HG03108 (cell line): ENCODE measurements around the gene DAB2IP.

Experiments
- ATAC-seq: cut with Tn5 transposase; IDR thresholded peaks from one replicate; pipeline ENCODE4 v1.9.1; 2021; ENCODE audit warnings: moderate library complexity; ENCODE audit not compliant: unreplicated experiment

Gene DAB2IP

DNA sequence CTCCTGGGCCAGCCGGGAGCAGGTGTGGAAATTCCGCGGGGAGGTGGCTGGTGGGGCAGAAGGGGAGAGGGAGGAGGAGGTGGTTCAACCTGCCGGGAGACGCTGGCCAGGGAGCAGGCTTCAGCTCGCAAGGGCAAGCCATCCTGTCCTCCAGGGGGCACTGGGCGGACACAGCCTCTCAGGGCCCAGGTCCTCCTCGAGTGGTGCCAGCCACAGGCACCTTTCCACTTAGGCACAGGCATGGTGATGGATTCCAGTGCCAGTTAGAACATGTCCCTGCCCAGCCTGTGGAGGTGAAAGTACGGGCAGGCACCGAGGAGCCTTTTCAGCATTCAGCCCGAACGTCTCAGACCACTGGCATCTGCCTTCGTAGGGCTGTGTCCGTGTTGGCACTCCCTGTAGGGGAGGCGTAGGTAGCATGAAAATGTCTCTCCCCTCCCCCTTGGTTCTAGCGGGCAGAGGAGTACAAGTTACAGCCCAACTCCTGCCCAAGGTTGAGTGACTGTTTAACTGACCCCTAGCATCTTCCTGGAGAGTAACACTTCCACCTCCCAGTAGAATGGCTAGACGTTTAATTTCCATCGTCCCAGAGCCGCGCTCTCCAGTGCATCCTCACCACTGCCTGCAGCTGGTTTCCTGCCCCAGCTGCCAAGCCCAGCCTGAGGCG lies 48.9 kb downstream of the DAB2IP start:
- ATAC-seq: no peak

DNA sequence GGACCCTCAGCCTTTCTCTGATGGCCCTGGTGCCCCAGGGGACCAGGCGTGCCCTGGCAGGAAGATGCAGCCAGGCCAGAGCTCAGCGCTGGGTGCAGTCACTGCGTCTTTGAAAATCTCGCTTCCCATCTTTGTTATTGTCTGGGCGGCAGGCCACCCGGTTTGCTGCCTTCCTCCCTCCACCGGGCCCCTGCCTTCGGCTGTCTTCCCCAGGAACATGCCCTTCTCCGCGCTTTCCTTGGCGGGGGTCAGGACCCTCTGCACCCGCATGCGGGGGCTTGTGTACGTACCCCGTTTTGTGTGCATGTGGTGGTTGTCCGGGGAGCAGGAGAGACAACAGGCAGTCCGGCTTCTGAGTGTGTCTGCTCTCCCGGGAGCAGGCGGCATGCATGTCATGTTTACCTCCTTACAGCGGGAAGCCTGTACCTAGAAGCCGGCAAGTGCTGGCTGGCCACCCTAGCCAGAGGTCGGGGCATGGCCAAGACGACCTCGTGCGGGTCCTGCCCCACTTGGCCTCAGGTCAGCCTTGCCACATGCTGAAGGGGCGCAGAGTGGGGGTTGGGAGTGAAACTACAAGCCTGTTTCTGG lies 49.5 kb downstream of the DAB2IP start:
- no peak for ATAC-seq

DNA sequence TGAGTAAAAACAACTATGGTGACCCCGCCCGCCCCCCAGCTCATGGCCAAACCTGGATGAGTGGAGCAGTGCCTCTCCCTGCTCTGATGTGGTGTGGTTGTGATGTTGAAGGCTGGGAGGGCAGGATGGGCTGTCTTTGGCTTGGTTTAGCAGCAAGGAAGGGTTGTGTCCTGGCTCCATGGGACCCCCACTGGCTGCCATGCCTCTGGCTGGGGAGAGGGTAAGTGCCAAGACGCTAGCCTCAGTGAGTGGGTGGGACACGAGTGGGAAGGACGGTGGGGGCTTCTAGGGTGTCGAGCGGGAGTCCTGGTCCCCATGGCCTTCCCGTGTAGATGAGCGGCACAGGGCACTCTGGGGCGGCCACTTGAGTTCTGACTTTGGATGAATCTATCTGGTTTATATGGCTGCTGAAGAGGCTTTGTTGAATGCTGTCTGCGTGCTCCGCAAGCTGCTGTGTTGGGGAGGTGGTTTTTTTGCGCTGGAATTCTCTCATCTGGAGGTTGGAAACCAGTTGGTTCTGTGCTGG lies 50.4 kb downstream of the DAB2IP start:
- no peak for ATAC-seq

GRCh38 chr9:121703014-121703734 lies 51.7 kb downstream of the DAB2IP start:
- no peak for ATAC-seq

DNA sequence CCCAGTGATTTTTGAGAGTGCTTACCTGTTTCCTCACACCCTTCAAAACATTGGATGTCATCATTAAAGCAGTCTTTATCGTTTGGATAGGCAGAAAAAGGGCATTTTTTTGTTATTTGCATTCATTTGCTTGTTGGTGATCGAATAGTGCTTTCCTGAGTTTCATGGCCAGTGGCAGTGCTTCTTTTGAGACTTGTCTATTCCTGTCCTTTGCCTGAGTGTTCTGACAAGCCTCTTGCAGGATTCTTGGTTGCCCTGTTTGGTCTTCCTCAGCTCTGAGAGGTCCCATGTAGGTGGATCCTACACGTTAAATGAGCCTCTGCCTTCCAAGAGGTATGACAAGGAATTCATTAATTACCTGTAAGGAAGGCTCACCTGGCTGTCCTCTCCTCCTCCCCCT lies 52.8 kb downstream of the DAB2IP start:
- no peak for ATAC-seq

GRCh38 chr9:121706149-121706750 lies 54.8 kb downstream of the DAB2IP start:
- ATAC-seq: no peak

DNA sequence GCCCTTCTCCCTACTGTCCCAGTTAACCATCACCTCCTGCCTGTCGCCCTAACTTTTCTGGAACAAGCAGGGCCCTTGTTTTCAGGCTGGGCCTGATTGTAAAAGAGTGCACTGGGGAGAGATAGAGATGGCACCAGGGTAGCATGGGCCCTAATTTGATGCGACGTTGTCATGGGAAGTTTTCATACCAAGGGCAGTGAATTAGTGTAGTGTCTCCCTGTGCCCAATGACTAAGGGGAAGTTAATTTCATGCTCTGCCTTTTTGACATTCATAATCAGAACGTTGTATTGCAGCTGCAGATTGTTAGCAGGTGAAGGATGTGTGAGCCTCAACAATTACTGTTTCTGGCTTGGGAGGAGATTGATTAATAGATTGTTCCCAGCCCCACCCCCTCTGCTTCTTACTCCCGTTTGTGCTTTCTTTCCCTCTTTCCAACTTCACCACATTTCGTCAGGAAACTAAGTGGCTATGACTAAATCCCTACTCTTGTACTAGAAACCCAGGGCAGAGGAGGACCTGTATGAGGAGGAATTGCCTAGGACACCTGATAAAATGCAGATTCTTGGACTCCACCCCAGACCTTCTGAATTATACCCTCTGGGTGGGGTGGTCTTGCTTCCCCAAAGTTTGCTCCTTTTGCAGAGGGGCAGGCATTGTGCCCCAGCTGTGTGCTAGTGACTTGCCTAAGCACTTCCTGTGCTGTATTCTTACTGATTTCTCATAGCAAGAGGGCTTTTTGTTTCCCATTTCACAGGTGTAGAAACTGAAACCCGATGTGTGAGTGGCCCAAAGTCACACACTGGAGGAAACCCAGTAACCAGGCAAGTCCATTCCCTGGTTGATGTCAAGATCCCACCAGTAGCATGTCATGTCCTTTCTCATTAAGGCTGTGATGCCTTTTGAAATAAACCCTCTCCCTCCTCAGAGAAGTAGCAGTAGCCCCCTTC lies 56.3 kb downstream of the DAB2IP start:
- ATAC-seq: peak; percentile 91

DNA sequence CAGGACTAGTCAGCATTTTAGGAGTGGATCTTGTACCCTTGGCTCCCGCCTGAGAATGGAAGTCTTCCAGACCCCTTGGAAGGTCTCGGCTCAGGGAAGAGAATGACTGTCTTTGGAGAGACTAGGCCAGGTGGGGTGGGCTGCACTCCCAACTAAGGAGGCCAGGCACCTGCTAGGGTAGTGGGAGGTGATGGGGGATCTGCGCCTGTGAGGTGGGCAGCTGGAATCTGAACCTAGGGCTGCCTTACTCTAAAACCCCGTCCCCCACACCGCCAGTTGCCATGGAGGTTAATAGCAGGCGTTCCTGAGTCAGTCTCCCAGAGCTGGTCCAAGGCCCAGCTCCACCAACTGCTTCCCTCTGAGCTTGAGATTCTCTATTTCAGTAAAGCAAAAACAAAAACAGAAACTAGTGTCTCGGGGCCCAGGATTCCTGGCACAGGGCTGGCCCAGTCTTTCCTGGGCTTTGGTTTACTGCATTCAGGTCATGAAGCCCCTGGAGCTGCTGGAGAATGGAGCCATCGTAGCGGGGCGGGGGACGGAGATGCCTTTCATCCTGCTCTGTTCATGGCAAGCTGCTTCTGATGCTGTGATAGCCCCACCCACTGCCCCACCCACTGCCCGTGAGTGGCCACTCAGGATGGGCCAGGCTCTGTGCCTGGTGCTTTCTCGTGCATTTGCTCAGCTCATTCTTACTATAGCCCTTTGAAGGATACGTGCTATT lies 57.5 kb downstream of the DAB2IP start:
- ATAC-seq: no peak

DNA sequence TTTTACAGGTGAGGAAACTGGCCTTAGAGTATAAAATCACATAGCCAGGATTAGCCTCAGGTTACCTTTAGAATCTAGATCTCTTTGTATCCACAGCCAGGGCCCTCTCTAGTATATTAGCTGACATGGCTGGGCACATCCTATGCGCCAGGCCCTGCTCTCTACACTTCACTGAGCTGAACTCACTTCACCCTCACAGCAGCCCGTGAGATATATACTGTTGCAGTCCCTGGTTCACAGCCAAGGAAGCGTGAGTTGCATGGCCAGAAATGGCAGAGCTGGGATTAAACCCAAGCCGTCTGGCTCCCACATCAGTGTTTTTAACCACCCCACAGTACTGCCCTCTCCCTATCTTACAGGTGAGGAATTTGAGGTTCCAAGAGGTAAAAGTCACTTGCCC lies 58.4 kb downstream of the DAB2IP start:
- ATAC-seq: no peak

DNA sequence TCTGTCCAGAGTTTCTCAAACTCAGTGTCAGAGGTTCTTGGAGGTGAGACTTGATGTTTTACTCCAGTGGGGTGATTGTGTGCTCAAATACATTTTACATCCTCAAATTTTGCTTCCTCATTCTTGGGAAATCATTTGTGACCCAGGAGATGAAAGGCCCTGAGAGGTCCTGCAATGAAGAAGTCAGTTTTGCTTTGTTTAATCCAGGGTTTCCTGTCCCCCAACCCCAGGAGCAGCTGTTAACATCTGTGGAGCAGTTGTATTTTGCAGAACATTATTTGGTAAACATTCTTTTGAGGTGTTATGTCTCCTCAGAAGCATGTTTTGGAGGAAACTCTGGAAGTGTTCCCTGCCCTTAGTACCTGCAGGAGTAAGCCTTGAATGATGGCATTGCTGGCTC lies 59.8 kb downstream of the DAB2IP start:
- ATAC-seq: no peak

DNA sequence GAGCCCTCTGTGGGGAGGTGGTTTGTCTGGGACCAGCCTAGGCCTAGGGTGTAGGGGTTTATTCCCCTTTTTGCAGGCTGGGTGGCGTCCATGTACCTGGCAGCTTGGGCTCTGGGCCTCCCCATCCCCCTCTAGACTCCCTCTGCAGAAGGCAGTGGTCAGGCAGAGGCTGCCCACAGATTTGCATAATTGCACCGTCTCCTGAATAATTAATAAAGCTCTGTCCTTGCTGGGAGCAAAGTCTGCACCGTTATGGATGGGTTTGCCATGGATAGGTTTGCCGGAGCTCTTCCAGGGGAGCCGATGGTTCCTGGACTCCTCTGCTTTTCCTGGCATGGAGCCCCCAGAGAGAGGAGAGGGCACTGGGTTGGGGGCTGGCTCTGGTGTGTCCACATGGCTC lies 60.4 kb downstream of the DAB2IP start:
- ATAC-seq: no peak

- ATAC-seq: no peak
Measured at GRCh38 chr9:121713400-121714070, 62.1 kb downstream of the DAB2IP start.

GRCh38 chr9:121714075-121714705 lies 62.8 kb downstream of the DAB2IP start:
- ATAC-seq: no peak

DNA sequence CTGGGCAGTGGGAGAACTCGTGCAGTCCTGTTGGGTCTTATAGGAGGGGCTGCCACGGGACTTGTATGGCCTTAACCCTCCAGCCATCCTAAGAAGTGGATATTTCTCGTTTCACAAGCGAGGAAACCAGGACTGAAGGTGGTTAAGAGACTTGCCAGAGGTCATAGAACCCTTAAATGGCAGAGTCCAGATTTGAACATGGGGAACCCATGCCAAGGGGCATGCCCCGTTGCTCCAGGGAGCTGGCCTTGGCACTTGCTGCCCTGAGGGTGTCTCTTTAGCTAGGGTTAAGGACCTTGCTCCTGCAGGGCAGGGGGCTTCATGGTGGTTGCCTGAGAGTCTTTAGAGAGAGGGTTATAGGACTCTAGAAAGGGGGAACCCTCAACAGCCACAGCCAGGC lies 63.4 kb downstream of the DAB2IP start:
- no peak for ATAC-seq

DNA sequence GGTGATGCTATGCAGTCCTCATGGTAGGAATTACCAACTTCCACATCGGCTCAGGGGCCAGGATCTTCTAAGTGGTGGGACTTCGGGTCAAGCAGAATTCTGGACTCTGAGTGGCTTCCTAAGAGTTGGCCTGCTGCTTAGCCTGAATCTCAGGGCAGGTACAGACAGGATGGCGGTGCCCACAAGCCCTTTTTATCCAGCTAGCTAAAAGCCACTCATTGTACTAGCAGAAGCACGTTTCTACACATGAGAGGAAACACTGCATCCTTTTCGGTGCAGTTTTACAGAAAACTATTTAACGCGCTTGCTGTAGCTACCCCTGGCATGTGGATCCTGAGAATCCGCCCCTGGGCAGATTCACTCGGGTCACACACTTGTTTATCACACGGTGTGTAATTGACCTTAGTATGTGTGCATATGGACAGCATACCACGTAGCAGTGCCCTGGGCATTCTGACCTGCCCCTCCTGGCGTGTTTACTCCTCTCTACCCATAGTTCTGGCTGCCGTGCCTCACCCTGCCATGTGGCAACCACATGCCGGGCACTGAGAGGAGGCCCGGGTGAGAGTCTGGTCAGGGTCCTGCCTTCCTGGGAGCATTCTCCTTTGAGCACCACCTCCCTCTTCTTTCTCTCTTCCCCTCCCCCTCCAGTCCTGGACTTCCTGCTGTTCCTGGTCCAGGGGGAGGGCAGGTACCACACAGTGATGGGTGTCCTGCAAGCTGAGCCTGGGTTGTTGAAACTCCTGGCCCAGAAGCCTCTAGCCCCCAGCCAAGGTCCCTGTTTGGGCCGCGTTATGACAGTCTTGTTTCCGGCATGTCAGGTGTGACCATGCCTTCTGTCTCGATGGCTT lies 65.9 kb downstream of the DAB2IP start:
- ATAC-seq: no peak

- ATAC-seq: no peak
Measured at GRCh38 chr9:121718084-121718483, 66.7 kb downstream of the DAB2IP start.

GRCh38 chr9:121718501-121718900 lies 67.1 kb downstream of the DAB2IP start:
- ATAC-seq: no peak
